Stimulated activated CD8-positive, alpha-beta memory T cell treated with anti-CD3 and anti-CD28 coated beads, Interleukin-4, amount 100 ng/mL, for 4 hours (primary cell): ENCODE measurements around the gene SFMBT1.

ENCODE experiments used
- DNase-seq, 2 donors: peaks; one replicate each; pipeline ENCODE4 v3.0.0-alpha.2; 2020; ENCODE audit warnings: low read depth in 2 of 2, low spot score in 1 of 2

SFMBT1 gene

DNA sequence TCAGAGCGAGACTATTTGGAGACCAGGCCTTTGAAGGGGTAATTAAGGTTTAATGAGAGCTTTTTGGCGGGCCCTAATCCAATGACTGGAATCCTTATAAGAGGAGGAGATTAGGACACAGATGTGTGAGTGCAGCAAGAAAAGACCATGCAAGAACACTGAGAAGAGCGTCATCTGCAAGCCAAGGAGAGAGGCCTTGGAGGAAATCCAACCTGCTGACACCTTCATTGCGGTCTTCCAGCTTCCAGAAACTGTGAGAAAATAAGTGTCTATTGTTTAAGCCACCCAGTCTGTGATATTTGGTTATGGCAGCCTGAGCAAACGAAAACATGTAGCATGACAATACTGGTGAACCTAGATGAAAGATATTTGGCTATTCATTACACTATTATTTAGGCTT, 188.0 kb downstream of the SFMBT1 start:
- no peak for DNase-seq

DNA sequence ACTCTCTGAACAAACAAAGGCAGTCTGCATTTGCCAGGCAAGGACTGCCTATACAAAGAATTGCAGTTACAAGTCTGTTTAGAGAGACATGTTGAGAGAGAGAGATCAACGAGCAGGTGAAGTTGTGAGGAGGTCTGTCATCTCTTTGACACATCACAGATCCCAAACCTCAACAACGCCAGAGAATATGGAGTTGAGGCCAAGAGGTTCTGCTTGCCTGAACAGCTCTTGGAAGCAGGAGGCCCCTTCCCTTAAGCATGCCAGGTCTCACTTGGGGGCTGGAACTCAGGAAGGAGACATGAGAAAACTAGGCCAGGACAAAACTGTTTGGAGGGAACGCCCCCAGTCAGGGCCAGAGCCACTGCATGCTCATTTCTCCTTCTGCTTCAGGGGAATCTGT, 188.7 kb downstream of the SFMBT1 start:
- no peak for DNase-seq

GRCh38 chr3:52856666-52857065, 189.2 kb downstream of the SFMBT1 start:
- no peak for DNase-seq

DNA sequence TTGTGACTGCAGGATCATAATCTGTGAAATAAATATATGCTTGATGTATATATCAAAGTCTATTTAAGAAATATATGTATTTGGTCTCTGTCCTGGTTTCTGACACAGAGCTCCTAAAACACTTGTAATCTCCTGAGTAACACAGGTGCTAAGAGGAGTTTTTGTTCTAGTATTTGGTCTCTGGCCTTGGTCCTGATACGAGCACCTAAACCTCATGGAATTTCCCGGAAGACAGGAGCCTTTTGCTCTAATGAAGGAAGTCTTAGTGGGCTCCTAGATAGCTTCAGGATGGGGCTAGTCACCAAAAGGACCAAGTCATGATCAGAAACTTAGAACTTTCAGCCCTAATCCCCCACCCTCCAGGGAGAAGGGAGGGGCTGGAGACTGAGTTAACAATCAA, 191.9 kb downstream of the SFMBT1 start:
- no peak for DNase-seq
